Ammon's horn (tissue), 1 donor: ENCODE results near the gene CNGB1.
A peak's percentile ranks its signal among the peaks of the same experiment; 100 is the strongest.

Experiments
- DNase-seq: peaks from one replicate; pipeline ENCODE4 v3.0.0-alpha.2; 2016; ENCODE audit warnings: low spot score

Gene CNGB1

GRCh38 chr16:57972306-57972705 lies 1.4 kb upstream of the CNGB1 start:
- DNase-seq = no peak

GRCh38 chr16:57971848-57972247 lies 920 bp upstream of the CNGB1 start:
- no peak for DNase-seq

- DNase-seq = no peak
These were observed 609 bp downstream of the CNGB1 start for GRCh38 chr16:57970319-57970718.

- DNase-seq = no peak
These were observed 1.3 kb downstream of the CNGB1 start for GRCh38 chr16:57969451-57970123.

GRCh38 chr16:57967916-57968315 lies 3.0 kb downstream of the CNGB1 start:
- no peak for DNase-seq

- DNase-seq = no peak
These were observed 3.9 kb downstream of the CNGB1 start for GRCh38 chr16:57966986-57967385.

- DNase-seq = peak; percentile 23
These were observed 4.6 kb downstream of the CNGB1 start for GRCh38 chr16:57966204-57966771.

GRCh38 chr16:57964157-57964700 lies 6.7 kb downstream of the CNGB1 start:
- no peak for DNase-seq

GRCh38 chr16:57962756-57963155 lies 8.2 kb downstream of the CNGB1 start:
- no peak for DNase-seq

GRCh38 chr16:57962046-57962445 lies 8.9 kb downstream of the CNGB1 start:
- no peak for DNase-seq

- DNase-seq = no peak
These were observed 9.4 kb downstream of the CNGB1 start for GRCh38 chr16:57961538-57961937.

GRCh38 chr16:57960826-57961472 lies 10.0 kb downstream of the CNGB1 start:
- DNase-seq = no peak

- no peak for DNase-seq
These were observed 10.6 kb downstream of the CNGB1 start for GRCh38 chr16:57960310-57960709.

- DNase-seq = no peak
These were observed 11.1 kb downstream of the CNGB1 start for GRCh38 chr16:57959804-57960203.

GRCh38 chr16:57959121-57959520 lies 11.8 kb downstream of the CNGB1 start:
- DNase-seq = no peak

- DNase-seq = no peak
These were observed 12.4 kb downstream of the CNGB1 start for GRCh38 chr16:57958544-57958943.

GRCh38 chr16:57957673-57958392 lies 13.1 kb downstream of the CNGB1 start:
- no peak for DNase-seq

GRCh38 chr16:57956924-57957672 lies 13.8 kb downstream of the CNGB1 start:
- no peak for DNase-seq

GRCh38 chr16:57956270-57956808 lies 14.6 kb downstream of the CNGB1 start:
- no peak for DNase-seq

GRCh38 chr16:57955572-57956188 lies 15.2 kb downstream of the CNGB1 start:
- no peak for DNase-seq

- DNase-seq = no peak
These were observed 17.1 kb downstream of the CNGB1 start for GRCh38 chr16:57953857-57954256.
